Measurements from ENCODE around the gene UPF1.

DNA sequence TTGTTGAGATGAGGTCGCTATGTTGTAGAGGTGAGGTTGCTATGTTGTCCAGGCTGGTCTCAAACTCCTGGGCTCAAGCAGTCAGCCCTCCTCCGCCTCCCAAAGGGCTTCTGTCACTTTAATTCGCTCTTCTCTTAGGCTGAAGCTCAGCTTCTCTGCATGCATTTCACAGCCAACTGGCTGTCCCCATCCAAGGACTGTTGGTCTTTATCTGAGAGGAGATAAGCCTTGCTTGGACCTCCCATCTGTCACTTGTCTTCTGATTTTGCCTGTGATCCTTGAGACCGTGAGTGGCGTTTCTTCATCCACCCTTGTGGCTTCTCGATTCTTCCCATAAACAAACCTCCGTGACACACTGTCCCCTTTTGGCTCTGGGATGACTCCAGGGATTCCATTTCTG, 39.8 kb downstream of the UPF1 start:
- TF ChIP-seq TAF1 (IDR thresholded peaks at IDR 0.05; ENCODE audit: low read depth) (no peak), RAD21 (IDR thresholded peaks at IDR 0.05; ENCODE audit: low read depth) (no peak), NFIC (IDR thresholded peaks at IDR 0.05) (no peak)
- TF ChIP-seq, protein P1, sequence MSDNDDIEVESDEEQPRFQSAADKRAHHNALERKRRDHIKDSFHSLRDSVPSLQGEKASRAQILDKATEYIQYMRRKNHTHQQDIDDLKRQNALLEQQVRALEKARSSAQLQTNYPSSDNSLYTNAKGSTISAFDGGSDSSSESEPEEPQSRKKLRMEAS (IDR thresholded peaks at IDR 0.05): no peak
